Activated CD4-positive, alpha-beta T cell treated with anti-CD3 and anti-CD28 coated beads for 4 hours (primary cell): ENCODE measurements around the gene GAK.

Experiments used
- DNase-seq, 2 donors: peaks; one replicate each; pipeline ENCODE4 v3.0.0-alpha.2; 2020

Gene GAK

GRCh38 chr4:866761-867390, 65.2 kb downstream of the GAK start:
- DNase-seq: no peak

- DNase-seq: no peak
These were observed 65.9 kb downstream of the GAK start for GRCh38 chr4:866068-866760.

- DNase-seq: no peak
These were observed 66.5 kb downstream of the GAK start for GRCh38 chr4:865572-865971.

- no peak for DNase-seq
These were observed 67.0 kb downstream of the GAK start for GRCh38 chr4:865121-865465.

DNA sequence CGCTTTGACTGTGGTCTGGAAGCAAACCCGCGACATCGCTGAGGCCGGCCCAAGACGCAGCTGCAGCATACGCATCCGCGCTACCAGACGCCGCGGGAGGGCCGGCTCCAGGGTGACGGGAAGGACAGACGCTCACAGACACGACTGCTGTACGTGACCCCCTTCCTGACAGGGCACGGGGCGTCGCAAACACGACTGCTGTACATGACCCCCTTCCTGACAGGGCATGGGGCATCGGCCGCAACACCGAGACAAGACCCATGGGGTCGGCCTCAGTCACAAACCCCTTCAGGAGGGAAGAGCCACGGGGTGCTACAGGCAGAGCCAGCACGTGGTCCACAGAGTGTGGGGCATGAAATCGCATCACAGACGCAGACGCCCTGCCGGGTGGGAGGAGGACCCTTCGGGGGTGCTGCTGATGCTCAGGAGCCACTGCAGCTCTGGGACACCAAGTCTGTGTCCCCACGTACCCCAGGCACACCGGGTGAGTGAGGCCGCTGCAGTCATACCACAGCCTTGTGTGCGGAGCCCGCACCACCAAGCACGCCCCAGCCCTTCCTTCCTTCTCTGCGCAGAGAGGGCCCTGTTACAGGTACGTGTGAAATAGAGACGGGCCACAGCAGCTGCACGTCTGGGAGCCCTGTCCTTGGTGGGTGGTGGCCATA, 67.5 kb downstream of the GAK start:
- no peak for DNase-seq

GRCh38 chr4:860561-860960, 71.6 kb downstream of the GAK start:
- DNase-seq: no peak

- DNase-seq: no peak
These were observed 72.6 kb downstream of the GAK start for GRCh38 chr4:859496-859895.

DNA sequence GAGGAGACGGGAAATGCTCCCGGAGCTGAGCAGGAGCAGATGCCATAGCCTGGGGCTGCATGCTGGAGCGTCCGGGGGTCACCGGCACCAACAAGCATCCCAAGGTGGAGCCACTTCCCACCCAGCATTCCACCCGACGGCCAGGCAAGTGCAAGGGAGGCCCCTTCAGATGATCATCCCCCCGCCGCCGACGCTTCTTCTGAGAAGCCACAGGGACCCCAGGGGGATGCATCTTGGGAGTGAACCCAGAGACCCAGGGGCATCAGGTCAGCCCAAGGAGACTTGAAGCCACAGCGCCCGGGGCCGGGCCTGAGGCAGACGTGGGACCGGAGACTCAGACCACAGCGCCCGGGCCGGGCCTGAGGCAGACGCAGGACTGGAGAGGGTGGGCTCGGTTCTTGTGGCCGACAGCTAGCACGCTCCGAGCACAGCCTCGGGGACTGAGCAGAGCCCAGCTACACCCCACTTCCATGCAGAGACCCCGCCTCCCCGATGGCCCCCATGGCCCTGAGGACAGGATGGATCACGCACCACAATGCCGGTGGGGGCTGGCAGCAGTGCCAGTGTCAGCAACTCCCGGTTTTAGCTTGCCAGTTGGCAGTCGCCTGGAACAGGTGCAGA, 73.2 kb downstream of the GAK start:
- no peak for DNase-seq

DNA sequence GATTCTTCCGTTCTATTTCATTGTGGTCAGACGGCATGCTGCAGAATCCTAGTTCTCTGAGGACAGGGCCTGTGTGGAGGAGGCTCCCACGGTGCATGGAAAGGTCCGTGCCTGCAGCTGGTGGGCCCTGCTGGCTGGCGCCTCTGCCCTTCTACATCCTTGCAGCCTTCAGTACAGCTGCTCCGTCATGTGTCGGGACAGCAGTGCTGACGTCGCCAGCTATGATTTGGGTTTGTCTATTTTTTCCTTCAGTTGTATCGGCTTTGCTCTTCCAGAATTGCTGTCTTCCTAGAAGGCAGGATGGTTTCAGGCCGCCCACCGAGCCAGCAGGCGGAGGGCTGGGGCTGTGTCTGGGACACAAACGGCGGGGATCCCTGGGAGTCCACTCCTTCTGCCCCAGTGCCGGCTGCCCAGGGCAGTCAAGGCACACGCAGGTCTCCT, 74.1 kb downstream of the GAK start:
- no peak for DNase-seq

DNA sequence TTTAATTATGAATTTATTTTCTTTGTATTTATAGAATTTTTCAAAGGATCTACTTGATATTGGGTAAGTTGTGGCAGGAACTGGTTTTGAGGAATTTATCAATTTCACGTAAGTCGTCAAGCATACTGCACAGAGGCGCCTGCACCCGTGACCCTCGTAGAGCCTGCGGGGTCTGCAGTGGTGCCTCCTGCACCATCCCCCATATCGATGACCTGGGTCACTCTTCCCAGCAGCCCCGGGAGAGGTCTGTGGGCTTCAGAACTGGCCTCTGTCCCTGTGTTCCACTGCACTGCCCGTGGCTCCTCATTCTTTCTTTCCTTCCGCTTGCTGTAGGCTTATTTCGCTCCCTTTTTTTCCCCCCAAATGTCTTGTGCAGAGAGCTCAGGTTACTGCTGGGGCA, 74.7 kb downstream of the GAK start:
- DNase-seq: no peak

- DNase-seq: no peak
These were observed 75.8 kb downstream of the GAK start for GRCh38 chr4:856225-856901.

- no peak for DNase-seq
These were observed 76.3 kb downstream of the GAK start for GRCh38 chr4:855880-856224.

GRCh38 chr4:854356-854755, 77.8 kb downstream of the GAK start:
- no peak for DNase-seq

GRCh38 chr4:853416-853781, 78.7 kb downstream of the GAK start:
- DNase-seq: no peak

- no peak for DNase-seq
These were observed 80.2 kb downstream of the GAK start for GRCh38 chr4:851701-852430.

GRCh38 chr4:850323-850945, 81.7 kb downstream of the GAK start:
- no peak for DNase-seq

DNA sequence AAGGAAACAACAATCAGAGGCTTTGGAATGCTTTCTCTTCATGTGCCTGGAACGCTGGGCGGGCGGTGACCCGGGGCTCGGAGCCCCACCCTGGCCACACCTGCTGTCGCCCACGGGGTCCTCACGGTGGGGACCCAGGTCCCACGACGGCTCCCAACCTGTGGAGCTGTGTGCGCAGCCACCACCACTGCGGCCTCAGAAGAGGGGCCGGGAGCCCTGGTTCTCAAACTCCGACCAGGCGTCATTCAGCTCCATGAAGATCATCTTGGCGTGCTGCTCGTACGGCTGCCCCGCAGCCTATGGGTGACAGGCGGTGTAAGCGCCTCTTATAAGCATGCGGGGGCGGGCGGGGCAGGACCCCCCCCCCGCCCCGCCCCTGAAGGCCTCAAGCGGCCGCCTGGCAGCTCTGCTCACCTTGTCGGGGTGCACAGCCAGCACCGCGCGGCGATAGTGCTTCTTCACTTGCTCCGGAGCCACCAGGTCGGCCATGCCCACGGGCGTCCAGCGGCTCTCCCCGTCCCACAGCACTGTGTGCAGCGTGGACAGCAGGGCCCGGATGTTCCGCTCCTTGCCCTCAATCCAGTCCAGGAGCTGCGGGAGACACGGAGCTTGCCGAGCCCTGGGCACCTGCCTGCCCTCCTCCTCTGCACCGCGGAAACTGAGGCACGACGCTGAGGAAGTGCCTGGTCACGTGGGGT, 82.5 kb downstream of the GAK start:
- DNase-seq: no peak

- DNase-seq: no peak
These were observed 83.2 kb downstream of the GAK start for GRCh38 chr4:848803-849477.

- DNase-seq: no peak
These were observed 83.8 kb downstream of the GAK start for GRCh38 chr4:848307-848691.

DNA sequence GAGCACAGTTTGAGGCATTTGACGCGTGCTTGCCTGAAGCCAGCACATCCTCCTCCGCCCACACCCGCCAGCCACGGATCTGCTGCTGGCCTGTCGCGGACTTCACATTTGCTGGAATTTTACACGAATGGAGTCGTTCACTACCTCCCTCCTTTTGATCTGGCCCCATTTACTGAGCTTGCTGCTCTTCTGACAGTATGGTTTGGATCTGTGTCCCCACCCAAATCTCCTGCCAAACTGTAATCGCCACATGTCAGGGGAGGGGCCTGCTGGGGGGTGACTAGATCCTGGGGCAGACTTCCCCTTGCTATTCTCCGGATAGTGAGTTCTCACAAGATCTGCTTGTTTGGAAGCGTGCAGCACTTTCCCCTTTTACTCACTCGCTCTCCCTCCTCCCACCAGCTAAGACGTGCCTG, 86.3 kb downstream of the GAK start:
- DNase-seq: no peak

DNA sequence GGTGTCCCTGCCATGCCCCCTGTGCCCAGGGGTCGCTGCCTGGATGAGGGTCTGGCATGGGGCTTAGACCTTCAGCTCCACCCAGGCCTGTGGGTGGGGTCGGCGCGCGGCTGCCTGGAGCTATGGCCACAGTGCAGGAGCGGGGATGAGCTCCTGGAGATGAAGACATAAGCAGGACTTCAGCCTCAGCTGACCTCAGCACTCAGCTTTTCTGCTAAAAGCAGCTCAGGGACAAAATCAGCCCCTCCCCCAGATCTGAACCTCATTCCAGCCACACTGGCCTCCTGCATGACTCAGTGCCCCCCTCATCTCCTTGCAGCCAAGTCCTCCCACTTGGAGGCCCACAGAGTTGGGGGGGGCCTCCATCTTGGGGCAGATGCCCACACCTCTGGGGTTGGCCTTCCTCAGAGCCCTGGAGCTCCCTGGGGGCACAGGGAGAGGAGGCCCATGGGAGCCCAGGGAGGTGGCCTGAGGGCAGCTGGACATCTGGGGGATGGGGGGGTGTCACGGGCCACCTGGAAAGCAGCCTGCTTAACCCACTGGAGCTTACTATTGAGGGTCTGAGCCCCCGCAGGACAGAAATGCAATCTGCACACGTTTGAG, 86.8 kb downstream of the GAK start:
- no peak for DNase-seq
